GM19467 (cell line): ENCODE measurements around the gene DYNLL2.
"Not testable (repeated sequence)": the region's sequence is repeated elsewhere in the genome, so short reads cannot be mapped to it uniquely, and the experiment has no call there.

Source experiments
- ATAC-seq: cut with Tn5 transposase; IDR thresholded peaks from one replicate; pipeline ENCODE4 v1.9.1; 2021; ENCODE audit warnings: mild to moderate bottlenecking, moderate library complexity; ENCODE audit not compliant: unreplicated experiment

The DYNLL2 gene

GRCh38 chr17:58082870-58083490 is at the start of gene DYNLL2:
Gene DYNLL2, plus strand, starts transcription at chr17:58083419. Its CDS starts 3,672 bp downstream, at chr17:58087091.
- peak; percentile 44 for ATAC-seq

- ATAC-seq: no peak
Observed at GRCh38 chr17:58039975-58040374, 43.2 kb upstream of the DYNLL2 start.

- ATAC-seq: no peak
Observed at GRCh38 chr17:58040386-58040785, 42.8 kb upstream of the DYNLL2 start.

GRCh38 chr17:58041161-58041560 is 42.1 kb upstream of the DYNLL2 start:
- ATAC-seq: no peak

GRCh38 chr17:58043221-58044181 is 39.7 kb upstream of the DYNLL2 start:
- ATAC-seq: no peak

GRCh38 chr17:58044256-58044655 is 39.0 kb upstream of the DYNLL2 start:
- ATAC-seq: not testable (repeated sequence)

GRCh38 chr17:58046239-58047094 is 36.8 kb upstream of the DYNLL2 start:
- ATAC-seq: no peak

- no peak for ATAC-seq
Observed at GRCh38 chr17:58047376-58048150, 35.7 kb upstream of the DYNLL2 start.

GRCh38 chr17:58049533-58049932 is 33.7 kb upstream of the DYNLL2 start:
- no peak for ATAC-seq

GRCh38 chr17:58050966-58051365 is 32.3 kb upstream of the DYNLL2 start:
- ATAC-seq: no peak

- no peak for ATAC-seq
Observed at GRCh38 chr17:58051468-58051867, 31.8 kb upstream of the DYNLL2 start.

- ATAC-seq: no peak
Observed at GRCh38 chr17:58052407-58052806, 30.8 kb upstream of the DYNLL2 start.

- no peak for ATAC-seq
Observed at GRCh38 chr17:58052945-58053715, 30.1 kb upstream of the DYNLL2 start.

- ATAC-seq: no peak
Observed at GRCh38 chr17:58054641-58055040, 28.6 kb upstream of the DYNLL2 start.

GRCh38 chr17:58056476-58056875 is 26.7 kb upstream of the DYNLL2 start:
- ATAC-seq: no peak

- ATAC-seq: no peak
Observed at GRCh38 chr17:58059141-58059540, 24.1 kb upstream of the DYNLL2 start.

- no peak for ATAC-seq
Observed at GRCh38 chr17:58060596-58061191, 22.5 kb upstream of the DYNLL2 start.

- ATAC-seq: no peak
Observed at GRCh38 chr17:58061672-58062071, 21.5 kb upstream of the DYNLL2 start.

GRCh38 chr17:58065238-58065637 is 18.0 kb upstream of the DYNLL2 start:
- no peak for ATAC-seq
